Measurements from ENCODE around the gene POF1B.
"Not testable (repeated sequence)": the region's sequence is repeated elsewhere in the genome, so short reads cannot be mapped to it uniquely, and the experiment has no call there.

Gene POF1B, protein sequence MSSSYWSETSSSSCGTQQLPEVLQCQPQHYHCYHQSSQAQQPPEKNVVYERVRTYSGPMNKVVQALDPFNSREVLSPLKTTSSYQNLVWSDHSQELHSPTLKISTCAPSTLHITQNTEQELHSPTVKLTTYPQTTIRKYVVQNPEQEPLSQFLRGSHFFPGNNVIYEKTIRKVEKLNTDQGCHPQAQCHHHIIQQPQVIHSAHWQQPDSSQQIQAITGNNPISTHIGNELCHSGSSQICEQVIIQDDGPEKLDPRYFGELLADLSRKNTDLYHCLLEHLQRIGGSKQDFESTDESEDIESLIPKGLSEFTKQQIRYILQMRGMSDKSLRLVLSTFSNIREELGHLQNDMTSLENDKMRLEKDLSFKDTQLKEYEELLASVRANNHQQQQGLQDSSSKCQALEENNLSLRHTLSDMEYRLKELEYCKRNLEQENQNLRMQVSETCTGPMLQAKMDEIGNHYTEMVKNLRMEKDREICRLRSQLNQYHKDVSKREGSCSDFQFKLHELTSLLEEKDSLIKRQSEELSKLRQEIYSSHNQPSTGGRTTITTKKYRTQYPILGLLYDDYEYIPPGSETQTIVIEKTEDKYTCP

DNA sequence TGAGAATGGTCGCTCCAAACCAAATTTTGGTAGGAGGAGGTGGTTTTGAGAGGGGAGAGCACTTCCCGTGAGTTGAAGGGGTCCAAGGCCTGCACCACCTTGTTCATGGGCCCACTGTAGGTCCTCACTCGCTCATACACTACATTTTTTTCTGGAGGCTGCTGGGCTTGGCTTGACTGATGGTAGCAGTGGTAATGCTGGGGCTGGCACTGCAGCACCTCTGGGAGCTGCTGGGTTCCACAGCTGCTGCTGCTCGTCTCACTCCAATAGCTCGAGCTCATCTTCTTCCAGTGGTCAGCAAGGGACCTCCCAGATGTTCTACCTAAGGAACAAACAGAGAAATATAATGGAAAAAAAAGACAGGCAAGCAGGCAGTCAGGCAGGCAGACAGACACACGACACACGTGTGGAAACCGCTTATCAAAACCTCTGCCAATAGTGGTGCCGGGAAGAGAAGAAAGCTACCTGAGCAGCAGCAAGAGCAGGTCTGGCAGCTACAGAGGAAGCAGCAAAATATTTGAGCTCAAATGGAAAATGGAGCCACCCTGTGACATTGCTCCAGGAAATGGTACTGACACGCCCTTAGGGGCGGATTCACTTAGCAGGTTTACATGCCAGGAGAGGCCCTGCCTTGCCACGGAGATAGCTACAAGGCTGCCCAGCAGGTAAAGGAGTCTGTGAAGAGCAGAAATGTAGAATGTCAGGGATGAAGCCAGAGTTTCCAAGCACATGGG is at the start of gene POF1B:
POF1B (minus strand) TSS at position 492 of the 734 bp plus-strand sequence; CDS start at position 281, 211 bp downstream.
- no peak for DNase-seq

DNA sequence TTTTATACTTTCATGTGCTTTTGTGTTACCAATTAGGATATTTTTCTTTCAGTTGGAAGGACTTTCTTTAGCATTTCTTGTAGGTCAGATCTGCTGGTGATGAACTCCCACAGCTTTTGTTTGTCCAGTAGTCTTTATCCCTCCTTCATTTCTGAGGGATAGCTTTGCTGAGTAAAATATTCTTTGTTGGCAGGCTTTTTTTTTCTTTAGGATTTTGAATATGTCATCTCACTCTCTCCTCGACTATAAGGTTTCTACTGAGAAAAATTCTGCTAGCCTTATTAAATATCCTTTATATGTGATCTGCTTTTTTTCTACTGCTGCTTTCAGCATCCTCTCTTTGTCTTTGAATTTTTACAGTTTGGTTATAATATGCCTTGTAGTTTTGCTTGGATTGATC is 49.6 kb upstream of the POF1B start:
- DNase-seq = no peak

DNA sequence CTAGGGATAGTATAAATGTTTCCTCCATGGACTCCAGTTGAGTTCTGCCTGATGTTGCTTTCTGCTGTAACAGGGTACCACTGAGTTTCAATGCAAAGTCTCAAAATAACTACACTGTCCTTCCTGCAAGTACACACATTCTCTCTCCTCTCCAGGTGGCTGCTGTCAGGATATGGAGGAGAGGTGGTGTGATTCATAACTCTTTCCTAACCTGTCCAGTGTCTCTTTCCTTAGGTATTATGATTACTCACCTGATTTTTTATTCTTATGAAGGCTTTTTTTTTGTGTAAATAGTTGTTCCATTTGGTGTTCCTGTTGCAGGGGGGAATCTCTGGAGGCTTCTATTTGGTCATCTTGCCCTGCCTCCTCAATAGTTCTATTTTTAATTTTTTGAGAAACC is 39.8 kb upstream of the POF1B start:
- no peak for DNase-seq

DNA sequence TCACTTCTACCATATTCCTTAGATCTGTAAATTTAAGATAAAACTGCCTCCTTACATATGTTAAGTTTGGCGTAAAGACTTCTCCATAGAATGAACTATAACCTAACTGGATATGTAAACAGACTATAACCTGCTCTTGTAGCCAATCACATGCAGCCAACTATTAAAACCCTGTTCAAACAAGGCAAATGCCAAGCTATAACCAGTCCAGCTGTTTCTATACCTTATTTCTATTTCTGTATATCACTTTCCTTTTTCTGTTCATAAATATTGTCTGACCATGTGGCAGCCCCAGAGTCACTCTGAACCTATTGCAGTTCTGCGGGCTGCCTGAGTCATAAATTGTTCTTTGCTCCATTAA is 12.4 kb upstream of the POF1B start:
- no peak for DNase-seq

DNA sequence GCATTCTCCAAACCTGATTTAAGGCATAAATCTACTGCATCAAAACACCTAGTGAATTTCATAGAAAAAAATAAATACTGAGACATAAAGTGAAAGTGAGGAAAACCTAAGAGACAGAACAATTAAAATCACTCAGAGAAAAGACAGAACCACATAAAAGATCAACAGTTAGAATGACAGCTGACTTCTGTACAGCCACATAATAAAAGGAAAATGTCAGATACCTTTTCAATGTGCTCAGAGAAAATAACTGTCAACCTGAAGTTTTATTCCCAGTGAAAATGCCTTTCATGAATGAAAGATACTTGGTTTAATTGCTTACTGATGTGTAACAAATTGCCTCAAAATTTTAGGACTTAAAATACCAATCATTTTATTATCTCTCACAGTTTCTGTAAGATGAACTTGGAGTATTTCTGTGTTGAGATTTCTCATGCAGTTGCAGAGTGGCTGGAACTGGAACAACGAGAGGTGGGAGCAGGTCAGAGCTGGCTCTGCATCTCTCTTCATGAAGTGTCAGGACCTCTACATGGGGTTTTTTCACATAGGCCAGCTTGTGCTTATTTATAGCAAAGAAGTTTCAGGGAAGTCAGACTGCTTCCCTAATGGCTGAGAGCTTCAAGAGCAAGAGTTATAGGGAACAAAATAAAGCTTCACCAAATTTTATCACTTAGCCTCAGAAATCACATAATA is 11.9 kb upstream of the POF1B start:
- DNase-seq = no peak

DNA sequence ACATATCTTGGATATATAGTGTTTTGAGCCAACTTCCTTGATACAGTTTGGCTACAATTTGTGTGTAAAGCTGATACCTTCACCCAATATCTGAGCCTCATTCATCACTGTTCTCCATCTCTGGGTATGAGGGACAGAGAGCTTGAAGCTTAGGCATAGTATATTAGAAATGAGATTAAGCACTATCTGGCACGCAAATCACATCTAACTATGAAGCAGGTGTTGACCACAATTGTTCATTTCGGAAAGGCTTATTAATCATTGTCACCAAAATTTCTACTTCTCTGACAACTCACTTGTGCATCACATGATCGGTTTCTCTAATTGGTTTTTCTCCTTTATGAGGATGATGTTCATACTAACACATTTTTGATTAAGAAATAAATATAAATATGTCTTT is 2.1 kb upstream of the POF1B start:
- no peak for DNase-seq

DNA sequence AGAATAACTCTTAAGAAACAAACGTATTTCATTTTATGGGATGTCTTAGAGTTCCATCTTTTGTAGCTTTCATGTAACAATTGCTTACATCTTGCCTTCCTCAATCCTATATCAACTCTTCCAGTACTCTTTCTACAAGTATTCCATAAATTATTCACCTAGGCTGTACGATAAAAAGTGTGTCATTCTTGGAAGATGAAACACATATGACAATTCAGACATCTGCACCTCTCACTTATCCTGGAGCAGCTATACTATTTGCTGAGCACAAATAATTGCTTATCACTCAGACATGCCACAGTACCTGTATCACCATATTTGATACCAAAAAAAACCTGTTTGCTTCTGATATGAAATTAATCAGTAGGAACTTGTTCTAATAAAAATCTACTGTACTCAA is 1.0 kb downstream of the POF1B start:
- no peak for DNase-seq

DNA sequence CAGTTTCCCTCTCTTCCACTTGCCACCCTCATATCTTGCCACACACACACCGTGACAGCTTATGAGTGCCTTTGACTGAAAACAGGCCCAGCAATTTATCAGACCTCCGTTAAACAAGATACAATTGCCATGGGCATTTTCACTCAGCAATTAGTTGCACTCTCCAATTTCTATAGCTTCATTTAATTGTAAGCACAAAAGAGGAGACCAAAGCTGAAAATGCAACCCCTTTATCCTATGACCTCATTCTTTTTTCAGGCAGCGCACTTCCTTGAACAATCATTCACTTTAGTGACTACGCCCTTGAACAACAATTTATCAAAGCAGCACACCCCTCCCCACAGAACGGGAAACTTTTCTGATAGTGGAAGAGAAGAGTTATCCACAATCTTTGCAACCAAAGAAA is 4.1 kb downstream of the POF1B start:
- DNase-seq = no peak

DNA sequence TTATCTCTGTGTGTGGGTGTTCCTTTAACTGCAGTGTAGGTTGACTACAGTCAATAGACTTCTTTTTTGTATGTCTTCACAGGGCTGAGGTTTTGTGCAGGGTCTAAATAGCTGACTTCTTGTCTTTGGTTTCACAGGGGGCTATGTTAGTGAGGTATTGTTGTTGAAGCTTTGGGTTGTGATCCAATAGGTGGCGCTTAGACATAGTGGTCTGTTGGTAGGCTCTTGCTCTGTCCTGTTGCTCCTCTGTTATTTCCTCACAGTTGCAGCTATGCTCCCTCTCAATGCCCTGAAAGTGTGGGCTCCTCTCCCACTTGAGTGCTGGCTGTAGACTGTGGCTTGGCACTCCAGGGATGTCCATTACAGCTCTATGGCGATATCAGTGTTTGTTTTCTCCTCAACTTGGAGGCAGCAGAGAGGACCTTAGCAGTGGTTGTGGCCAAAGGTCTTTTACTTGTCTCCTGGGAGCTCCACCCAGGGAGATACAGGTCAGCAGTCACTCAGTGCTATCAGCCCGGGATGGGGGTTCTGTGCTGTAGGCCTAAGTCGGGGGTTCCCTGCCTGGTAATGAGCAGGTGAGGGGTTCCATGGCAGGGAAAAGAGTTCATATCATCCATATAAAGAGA is 14.0 kb downstream of the POF1B start:
- no peak for DNase-seq

DNA sequence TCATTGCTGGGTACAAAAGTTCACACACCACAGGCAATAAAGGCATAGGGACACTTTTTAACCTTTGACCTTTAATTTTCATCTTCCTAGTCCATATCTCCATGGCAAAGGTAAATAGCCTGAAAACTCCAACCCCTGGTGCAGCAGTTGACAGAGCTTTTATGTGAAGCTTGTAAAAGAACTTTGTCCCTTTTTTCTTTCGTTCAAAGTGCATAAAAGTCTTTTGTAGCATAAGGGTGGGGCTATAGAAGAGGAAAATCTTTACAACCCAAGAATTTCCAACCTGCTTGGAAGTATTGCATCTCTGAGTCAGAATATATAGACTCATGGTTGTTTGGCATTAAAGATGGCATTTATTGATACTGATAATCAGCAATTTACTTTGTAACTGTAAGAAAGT is 20.4 kb downstream of the POF1B start:
- DNase-seq = no peak

DNA sequence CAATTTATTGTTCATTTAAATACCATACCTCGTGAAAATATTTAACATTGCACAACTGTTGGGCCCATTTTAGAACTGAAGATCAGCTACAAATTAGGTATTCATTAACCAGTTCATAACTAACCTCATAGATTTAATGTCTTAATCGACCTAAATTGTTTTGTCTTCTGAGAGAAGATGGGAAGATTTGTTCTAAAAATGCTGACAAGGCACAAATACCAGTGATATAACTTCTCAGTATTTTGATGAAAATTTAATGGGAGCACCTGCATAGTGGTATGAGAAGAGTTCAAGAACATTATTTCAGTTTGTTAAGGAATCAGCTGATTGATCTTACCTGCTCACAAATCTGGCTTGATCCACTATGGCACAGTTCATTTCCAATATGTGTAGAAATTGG is 33.9 kb downstream of the POF1B start:
- no peak for DNase-seq

DNA sequence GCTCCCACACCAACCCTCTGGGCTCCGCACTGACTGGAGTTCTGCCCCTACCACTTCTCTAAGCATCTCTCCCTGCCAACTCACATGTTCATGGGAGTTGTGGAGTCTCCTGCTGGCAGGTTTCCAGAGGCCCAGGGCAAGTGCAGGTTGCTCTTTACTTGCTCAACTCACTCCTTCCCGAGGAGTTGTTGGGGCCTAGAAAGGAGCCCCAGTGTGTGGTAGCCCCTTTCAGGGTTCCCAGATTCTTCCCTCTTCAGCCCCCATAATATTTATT is 52.5 kb downstream of the POF1B start:
- no peak for DNase-seq

DNA sequence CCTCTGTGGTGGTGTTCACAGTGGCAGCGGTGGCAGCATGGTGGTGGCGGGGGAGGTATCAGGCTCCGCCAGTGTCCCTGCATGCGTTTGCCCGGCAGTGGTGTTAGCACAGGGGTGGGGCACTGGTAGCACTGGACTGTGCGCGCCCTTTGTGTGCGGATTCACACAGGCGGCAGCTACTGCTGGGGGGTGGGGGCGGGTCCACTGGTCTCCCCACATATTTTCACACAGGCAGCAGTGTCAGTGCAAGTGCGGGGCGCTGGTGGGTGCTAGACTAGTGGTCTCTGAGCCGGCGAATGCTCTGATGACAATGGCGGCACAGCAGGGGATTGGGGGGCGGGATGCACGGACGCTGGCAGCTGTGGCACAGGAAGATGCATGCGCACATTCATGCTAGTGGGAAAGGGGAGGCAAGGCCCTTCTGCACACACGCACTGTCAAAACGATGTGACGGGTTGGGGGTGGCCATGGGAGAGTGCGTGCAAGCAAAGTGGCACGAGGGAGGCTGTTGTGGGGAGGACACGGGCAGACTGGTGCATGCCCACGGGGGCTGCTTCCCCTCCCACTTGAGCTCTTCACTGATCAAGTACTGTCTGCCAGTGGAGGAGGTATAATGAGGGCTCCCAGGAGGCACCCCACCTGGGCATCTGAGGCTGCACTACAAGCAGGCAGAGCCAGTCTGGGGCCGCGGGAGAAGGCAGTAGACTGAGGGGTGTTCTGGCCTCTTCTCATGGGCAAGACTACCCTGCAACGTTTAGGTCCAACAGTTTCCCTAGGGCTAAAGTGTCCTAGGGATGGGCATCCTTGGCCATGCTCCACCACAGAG is 53.0 kb downstream of the POF1B start:
- DNase-seq = no peak

DNA sequence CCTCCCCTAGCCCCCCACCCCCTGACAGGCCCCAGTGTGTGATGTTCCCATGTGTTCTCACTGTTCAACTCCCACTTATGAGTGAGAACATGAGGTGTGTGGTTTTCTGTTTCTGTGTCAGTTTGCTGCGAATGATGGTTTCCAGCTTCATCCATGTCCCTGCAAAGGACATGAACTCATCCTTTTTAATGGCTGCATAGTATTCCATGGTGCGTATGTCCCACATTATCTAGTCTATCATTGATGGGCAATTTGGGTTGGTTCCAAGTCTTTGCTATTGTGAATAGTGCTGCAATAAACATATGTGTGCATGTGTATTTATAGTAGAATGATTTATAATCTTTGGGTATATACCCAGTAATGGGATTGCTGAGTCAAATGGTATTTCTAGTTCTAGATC is 68.1 kb downstream of the POF1B start:
- not testable (repeated sequence) for DNase-seq

DNA sequence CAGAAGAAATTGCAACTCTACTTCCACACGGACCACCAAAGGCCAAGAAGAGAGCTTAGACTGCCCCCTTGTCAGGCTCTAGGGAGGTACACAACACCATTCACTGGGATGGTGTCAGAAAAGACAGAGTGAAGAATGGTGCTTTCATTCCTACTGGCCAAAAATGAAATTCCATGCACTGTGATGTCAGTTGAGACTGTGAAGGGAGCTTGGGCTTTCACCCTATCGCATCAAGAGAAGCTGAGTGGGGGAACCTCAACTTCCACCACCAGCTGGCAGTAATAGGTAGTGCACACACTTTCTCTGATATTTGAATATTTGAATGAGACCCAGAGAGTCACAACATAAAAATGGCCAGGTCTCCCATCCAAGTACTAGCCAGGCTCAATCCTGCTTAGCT is 69.7 kb downstream of the POF1B start:
- no peak for DNase-seq

DNA sequence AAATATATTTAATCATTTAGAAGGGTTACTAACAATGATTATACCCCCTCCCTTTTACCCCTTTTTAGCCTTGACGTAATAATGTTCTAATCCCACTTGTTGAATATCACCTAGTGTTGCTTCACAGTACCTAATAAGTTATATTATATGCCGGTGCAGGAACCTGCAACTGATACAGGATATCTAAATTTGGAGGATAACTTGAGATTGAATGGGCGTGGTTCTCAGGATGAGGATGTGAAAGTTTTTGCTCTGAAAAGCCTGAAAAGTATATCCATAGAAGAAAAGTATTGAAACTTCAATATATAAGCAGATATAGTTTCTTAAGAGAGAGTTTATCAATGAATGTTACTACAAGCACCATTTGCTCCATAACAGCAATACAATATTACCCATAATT is 75.9 kb downstream of the POF1B start:
- no peak for DNase-seq

DNA sequence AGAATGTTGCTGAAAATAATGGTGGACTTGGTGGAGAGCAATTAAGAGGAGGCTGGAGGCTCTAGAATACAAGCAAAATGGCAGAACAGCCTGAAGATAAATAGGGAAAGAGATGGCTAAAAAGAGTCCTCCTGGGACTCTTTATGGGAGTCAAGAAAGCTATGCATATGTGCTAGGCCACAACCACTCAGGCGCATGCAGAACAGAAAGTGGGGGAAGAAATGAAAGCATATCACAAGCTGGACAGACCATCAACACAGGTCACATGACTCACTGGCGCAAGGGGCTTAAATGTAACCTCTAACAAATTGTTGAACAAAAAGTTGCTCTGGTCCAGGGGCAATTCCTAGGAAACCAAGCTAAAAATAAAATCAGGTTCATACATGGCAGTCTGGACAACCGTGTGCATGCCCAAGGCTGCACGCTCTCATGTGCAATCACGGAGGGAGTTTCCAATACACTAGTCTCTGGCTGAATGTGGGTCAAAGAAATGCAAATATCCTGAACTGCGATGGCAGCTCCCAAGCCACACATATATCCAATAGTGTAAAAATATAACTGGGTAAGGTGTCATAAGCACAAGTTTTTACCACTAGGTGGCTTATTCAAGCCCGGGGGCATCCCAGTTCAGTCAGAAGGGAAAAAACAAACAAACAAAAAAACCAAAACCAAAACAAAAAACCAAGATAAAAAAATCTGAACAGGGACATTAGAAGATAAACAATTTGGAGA is 90.3 kb downstream of the POF1B start:
- DNase-seq = no peak

DNA sequence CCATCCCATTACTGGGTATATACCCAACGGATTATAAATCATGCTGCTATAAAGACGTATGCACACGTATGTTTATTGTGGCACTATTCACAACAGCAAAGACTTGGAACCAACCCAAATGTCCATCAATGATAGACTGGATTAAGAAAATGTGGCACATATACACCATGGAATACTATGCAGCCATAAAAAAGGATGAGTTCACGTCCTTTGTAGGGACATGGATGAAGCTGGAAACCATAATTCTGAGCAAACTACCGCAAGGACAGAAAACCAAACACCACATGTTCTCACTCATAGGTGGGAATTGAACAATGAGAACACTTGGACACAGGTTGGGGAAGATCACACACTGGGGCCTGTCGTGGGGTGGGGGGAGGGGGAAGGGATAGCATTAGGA is 94.2 kb downstream of the POF1B start:
- DNase-seq = not testable (repeated sequence)

DNA sequence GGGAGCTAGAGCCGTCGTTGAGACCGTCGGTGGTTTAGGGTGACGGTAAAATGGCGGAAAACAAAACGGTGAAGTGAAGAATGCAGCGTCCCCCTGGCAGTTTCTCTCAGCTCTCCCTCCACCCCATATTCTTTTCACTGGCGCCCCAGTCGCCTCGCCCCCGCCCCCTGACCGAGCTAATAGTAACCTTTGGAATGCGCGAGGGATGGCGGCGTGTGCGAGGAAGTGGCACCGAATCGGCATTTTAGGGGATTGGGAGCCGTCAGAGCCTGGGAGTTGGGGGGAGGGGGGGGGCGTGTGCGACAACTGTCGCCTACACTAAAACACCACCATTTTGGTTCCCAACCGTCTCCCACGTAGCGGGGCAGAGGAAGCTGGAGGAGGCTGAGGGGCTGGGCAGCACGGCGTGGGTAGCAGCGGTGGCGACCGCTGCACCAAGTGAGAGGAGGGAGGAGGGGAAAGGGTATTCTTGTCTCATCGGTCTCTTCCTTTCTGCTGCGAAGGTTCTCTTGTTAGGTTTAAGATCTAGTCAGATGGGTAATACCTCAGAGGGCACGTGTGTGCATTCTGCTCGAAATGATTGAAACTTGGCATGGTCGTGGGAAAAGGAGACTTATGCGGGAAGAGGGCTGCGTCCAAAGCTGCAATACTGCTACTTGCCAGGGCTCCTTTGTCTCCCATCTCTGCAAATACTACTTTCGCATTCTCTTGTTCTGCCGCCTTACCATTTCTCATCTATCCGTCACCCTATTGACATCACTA is 134.8 kb downstream of the POF1B start:
- no peak for DNase-seq

DNA sequence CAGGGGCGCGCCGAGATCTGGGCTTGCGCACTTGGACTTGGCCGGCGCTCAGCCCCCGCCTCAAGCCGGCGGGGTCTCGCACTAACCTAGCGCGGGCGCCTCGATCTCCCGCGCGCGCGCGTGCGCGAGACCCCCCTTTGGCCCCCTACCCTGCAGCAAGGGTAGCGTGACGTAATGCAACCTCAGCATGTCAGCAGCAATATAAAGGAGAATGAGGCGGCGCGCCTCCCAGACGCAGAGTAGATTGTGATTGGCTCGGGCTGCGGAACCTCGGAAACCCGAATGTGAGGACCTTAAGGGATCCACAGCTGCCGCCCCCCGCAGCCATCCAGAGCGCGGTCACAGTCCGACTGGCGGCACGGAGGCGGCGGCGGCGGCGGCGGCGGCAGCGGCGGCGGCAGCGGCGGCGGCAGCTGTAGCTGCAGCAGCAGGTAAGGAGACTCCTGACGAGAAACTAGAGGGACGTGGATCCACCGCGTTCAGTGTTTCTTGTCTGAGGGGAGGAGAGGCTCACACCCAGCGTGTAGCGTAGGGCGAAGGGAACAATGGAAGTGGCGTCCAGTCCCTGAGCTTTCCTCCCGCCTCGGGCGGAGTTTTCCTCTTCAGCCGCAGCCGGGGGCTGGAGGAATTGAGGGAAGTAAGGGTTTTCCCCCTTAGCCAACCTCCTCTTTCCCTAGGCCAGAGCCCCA is 135.6 kb downstream of the POF1B start, which contains the start of the genes SATL1 and ZNF711:
SATL1 (minus strand) TSS at position 19 of the 689 bp plus-strand sequence. CDS start 134,811 bp downstream, outside the sequence.
ZNF711 (plus strand) TSS at position 231 of the 689 bp plus-strand sequence. CDS start 3,582 bp downstream, outside the sequence.
- DNase-seq = no peak
